GM18505 (cell line): ENCODE data around the gene PPP6R3.
"Not testable (repeated sequence)": the region's sequence is repeated elsewhere in the genome, so short reads cannot be mapped to it uniquely, and the experiment has no call there.

Source experiments
- ATAC-seq: cut with Tn5 transposase; IDR thresholded peaks from one replicate; pipeline ENCODE4 v1.9.1; 2021; ENCODE audit not compliant: unreplicated experiment
- POLR2A ChIP-seq: IDR thresholded peaks from 4 replicates; pipeline ENCODE4 v1.6.1; 2011; ENCODE audit warnings: borderline replicate concordance; ENCODE audit not compliant: insufficient read depth, insufficient read length; ENCODE audit errors: extremely low read depth

Gene PPP6R3

DNA sequence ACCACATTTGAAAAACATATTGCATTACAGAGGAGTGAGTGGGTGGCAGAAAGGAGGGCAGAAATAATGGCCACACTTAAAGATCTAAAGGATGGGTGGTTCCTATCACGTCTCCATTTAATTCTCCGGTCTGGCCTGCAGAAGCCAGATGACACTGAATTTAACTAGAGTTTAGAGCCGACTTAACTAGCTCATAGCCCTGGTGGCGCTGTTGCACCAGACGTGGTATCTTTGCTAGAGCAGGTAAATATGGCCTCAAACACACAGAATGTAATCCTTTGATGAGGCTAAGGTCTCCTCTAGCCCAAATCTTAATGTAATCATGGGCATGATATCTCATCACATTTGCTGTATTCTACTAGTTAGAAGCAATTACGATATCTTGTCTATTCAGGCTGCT is 172.2 kb downstream of the PPP6R3 start:
- TF ChIP-seq POLR2A: no peak

DNA sequence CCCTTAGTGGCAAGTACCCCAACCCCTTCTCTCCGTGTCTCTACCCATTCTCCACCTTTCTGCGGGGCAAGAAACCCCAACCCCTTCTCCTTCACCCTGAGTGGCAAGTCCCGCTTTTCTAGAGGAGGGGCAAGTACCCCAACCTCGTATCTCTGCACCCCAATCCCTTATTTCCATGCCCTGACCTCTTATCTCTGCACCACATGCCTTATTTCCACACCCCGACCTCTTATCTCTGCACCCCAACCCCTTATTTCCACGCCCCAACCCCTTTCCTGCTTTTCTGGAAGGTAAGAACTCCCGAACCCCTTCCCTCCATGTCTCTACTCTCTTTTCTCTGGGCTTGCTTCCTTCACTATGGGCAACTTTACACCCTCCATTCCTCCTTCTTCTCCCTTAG is 174.1 kb downstream of the PPP6R3 start:
- ATAC-seq: not testable (repeated sequence)

More for the DNA sequence above, 172.2 kb downstream of the PPP6R3 start:
- ATAC-seq: no peak

DNA sequence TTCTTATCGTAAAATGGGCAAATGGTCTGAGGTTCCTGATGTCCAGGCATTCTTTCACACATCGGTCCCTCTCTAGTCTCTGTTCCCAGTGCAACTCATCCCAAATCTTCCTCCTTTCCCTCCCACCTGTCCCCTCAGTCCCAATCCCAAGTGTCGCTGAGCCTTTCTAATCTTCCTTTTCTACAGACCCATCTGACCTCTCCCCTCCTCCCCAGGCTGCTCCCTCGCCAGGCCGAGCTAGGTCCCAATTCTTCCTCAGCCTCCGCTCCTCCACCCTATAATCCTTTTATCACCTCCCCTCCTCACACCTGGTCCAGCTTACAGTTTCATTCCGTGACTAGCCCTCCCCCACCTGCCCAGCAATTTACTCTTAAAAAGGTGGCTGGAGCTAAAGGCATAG is 174.6 kb downstream of the PPP6R3 start:
- ATAC-seq: not testable (repeated sequence)

DNA sequence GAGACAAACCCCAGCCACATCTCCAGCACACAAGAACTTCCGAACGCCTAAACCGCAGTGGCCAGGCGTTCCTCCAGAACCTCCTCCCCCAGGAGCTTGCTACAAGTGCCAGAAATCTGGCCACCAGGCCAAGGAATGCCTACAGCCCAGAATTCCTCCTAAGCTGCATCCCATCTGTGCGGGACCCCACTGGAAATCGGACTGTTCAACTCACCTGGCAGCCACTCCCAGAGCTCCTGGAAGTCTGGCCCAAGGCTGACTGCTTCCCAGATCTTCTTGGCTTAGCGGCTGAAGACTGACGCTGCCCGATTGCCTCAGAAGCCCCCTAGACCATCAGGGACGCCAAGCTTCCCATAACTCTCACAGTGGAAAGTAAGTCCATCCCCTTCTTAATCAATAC is 175.3 kb downstream of the PPP6R3 start:
- not testable (repeated sequence) for ATAC-seq

DNA sequence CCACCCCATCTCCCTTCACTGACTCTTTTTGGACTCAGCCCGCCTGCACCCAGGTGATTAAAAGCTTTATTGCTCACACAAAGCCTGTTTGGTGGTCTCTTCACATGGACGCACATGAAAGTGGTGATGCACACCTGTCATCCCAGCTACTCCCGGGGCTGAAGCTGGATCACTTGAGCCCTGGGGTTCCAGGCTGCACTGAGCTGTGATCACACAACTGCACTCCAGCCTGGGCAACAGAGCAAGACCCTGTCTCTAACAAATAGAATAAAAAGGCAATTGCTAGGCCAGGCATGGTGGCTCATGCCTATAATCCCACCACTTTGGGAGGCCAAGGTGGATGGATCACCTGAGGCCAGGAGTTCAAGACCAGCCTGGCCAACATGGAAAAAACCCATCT is 178.8 kb downstream of the PPP6R3 start:
- not testable (repeated sequence) for ATAC-seq

DNA sequence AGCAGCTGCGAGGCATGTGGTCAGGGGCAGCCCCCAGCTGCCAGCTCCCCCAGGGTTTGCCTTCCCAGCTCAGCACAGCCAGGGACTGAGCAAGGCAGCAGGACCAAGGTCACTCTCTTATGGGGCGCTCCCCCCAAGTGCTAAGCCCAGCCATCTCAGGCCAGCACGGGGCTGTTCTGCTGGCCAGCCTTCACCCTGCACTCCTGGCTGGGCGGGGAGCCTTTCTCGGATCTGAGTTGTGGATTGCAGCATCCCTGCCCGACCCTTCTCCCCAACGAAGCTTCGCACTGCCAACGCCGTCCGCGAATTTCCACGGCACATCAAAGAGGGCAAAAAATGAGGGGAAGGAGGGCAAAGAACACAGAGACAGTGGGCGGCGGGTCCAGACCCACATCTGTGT is 181.3 kb downstream of the PPP6R3 start:
- no peak for TF ChIP-seq POLR2A
- ATAC-seq: no peak

DNA sequence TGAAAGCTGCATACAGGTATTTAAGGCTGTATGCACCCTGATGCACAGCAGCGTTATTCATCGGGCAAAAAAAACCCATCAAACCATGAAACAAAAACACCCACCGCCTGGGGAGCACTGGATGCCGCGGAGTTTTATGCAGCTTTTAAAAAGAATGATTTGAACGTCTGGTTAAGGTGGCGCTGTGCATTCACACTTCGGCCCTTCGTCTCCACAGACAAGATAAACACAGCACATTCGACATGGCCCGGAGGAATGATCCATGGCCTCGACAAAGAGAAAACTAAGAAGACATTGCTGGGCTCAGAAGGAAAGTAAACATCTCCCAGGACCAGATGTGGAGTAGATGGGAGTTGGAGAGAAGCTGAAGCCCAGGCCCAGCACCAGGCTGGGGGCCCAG is 183.0 kb downstream of the PPP6R3 start:
- no peak for ATAC-seq
- no peak for TF ChIP-seq POLR2A

DNA sequence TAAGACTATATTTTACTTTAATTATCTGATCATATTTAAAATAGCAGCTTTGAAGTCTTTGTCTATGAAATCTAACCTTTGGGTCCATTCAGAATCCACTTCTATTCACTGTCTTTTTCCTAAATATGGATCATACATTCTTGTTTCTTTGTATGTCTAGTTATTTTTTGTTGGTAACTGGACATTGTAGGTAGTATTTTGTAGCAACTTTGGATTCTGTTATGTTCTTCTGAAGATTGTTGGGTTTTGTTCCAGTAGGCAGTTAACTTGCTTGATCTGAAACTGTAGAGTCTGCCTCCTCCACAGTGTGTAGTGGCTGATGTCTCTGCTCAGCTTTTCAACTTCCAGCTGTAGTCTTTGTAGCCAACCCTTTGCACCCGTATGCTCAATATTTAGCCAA is 186.3 kb downstream of the PPP6R3 start:
- ATAC-seq: no peak
- TF ChIP-seq POLR2A: no peak

DNA sequence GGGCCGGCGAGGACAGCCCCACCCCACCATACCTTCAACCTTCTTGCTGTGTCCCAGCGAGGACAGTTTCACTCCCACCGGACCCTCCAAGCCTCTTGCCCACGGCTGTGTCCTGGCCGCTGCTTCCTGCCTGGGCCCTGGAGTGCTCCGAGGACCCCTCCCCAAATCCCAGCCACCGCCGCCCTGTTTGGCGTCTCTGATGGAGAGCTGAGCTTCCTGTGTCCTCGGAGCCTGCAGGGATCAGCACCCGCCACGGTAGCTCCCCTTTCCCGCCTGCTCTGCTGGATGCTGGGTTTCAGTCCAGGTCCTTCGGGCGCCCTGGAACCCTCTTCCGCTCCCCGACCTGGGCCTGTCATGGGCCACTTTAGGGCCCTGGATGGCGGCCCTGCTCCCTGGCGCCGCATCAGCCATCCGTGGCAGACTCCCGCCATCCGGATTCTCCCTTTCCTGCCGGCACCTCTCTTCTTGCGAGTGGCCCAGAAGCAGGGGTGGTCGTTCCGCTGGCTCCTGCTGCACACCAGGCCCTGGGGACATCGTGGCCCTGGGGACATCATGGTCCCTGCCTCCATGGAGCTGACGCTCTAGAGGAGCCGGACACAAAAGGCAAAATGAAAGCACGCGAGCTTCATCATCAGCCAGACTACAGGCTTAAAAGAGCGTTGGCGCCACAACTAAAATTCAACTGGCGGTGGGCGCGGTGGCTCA is 189.5 kb downstream of the PPP6R3 start:
- no peak for ATAC-seq
- no peak for TF ChIP-seq POLR2A

DNA sequence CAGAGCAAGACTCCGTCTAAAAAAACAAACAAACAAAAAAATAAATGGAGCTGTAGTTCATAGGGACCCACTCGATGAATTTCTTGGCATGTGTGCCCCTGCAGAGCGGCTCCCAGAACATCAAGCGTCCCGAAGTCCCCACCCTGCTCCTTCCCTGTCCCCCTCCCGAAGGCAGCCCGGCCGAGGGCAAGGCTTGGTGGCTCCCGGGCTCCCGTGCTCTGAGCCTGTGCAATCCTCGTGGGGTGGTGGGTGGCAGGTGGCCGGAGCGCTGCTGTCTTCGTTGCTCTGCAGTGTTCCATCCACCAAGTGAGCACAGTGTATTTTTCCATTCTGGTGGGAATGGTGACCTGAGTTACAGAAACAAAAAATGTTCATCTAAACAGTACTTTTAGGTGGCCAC is 190.2 kb downstream of the PPP6R3 start:
- ATAC-seq: no peak
- no peak for TF ChIP-seq POLR2A

DNA sequence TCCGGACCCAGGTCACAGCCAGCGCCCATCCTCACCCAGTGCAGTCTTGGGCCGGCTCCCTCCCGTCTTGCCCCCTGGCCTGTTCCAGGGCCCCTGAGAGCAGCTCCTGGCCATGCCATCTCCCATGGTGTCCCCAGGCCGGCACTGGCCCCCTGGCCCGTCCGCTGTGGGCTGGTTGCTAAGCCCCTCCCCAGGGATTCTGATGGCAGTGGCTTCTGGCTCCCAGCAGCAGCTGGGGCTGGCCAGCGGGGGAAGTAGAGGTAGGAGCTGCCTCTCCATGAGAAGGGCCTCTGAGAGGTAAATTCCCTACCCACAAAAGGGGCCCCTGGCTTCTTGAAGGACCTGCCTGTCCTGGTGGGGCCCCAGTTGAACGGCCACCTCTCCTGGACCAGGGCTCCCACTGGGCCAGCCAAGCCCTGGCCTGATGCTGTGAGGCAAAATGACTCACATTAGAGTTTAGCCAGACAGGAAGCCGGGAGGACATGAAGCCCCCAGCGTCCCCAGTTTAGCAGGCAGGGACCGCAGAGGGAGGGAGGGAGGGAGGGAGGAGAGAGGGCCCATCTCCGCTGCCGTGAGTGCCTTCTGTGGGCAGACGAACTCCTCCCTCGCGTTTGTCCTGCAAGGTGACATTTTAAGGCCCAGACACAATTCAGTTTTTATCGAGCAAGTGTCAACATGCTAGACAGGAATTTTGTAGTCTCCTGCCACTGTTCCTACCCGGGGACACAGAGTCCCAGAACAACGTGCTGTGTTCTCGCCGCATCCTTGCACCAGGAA is 190.8 kb downstream of the PPP6R3 start:
- no peak for TF ChIP-seq POLR2A
- no peak for ATAC-seq

DNA sequence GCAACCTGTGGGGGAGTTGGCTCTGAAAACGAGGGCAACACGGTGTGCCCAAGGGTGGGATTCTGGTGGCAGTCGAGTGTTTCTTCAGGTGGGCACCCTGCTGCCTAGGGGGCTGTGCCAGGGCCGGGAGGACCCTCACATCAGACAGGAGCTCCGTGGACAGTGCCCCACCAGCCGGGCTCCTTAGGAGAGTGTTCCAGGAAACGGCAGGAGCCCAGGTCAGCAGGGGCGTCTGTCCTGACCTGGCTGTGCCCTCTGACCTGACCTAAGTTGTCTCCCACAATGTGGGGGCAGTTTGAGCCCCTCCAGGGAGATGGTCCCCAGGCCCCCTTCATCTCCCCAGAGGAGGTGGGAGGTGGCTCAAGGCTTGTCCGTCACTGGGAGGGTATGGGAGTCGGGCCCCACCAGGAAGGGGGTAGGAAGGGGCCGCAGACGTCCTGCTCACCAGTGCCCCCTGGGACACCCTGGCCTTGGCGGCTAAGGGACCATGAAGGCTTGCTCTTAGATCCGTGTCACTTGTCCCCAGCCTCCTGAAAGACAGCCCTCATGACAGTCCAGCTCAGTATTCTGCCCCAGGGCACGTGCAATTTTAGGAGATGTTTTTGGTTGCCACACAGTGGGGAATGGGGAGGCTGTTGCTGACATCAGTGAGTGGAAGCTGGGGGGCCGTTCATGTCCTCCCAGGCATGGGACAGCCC is 191.6 kb downstream of the PPP6R3 start:
- no peak for ATAC-seq
- no peak for TF ChIP-seq POLR2A

DNA sequence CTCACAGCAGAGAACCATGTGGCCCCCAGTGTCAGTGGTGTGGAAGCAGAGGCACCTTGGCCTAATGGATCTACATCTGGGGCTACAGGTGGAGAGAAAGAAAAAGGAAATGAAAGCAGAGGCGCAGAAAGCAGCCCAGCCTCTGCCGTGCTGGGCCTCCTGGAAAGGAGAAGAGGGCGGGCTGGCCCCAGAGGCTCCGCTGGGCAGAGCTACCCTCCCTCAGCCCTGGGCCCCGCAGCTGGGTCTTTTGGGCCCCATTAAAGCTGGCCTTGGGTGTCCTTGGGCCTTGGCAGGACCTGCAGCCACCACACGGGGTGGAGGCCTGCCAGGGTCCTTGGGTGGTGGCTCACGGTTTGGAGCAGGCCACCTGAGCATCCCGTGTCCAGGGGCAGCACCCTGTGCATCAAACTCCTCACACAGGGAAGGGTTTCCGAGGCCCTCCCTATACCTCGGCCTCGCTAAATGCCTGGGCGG is 192.2 kb downstream of the PPP6R3 start:
- TF ChIP-seq POLR2A: no peak
- ATAC-seq: no peak
